Lung (tissue), 12 donors: ENCODE results near the gene CARD9. TPM values are rescaled to one million over a fixed set of nuclear protein-coding genes. Genes with fewer than 3 reads are reported as not detected.

Experiments used
- ATAC-seq: fragments of 200-7000 bp; cut with Tn5 transposase; one replicate; pipeline ENCODE4 v1.9.1; 2020; ENCODE audit warnings: moderate number of reproducible peaks; ENCODE audit not compliant: insufficient read depth, low FRiP score
- DNase-seq, 3 donors: peaks; one replicate each; pipeline ENCODE4 v3.0.0-alpha.2; 2013 to 2017
- H3K27ac ChIP-seq, 2 donors: one replicate each; pipeline ENCODE4 v1.5.1; 2013; ENCODE audit warnings: mild to moderate bottlenecking in 2 of 2, moderate library complexity in 2 of 2, control low read depth in 1 of 2, inconsistent platforms in 1 of 2, low read depth in 1 of 2, low read length in 1 of 2
- H3K27me3 ChIP-seq, 3 donors: one replicate each; pipeline ENCODE4 v1.5.1; 2013; ENCODE audit warnings: low read length in 2 of 3; ENCODE audit not compliant: control insufficient read depth in 3 of 3, insufficient read depth in 3 of 3
- H3K36me3 ChIP-seq, 4 donors: one replicate each; pipeline ENCODE4 v1.5.1; 2013; ENCODE audit warnings: low read length in 4 of 4, mild to moderate bottlenecking in 1 of 4, moderate library complexity in 1 of 4; ENCODE audit not compliant: control insufficient read depth in 4 of 4, insufficient read depth in 4 of 4
- H3K4me1 ChIP-seq, 5 donors: one replicate each; pipeline ENCODE4 v1.5.1; 2013; ENCODE audit warnings: low read length in 5 of 5, mild to moderate bottlenecking in 2 of 5, moderate library complexity in 1 of 5; ENCODE audit not compliant: control insufficient read depth in 5 of 5, insufficient read depth in 5 of 5
- H3K4me3 ChIP-seq: one replicate; pipeline ENCODE4 v1.5.1; 2013; ENCODE audit warnings: mild to moderate bottlenecking, control low read depth, moderate library complexity
- H3K9ac ChIP-seq, 2 donors: one replicate each; pipeline ENCODE4 v1.5.1; 2013; ENCODE audit warnings: low read length in 2 of 2, control low read depth in 1 of 2; ENCODE audit not compliant: insufficient read depth in 1 of 2
- H3K9me3 ChIP-seq, 4 donors: one replicate each; pipeline ENCODE4 v1.5.1; 2013; ENCODE audit warnings: low read length in 3 of 4, mild to moderate bottlenecking in 1 of 4, moderate library complexity in 1 of 4; ENCODE audit not compliant: control insufficient read depth in 4 of 4, insufficient read depth in 3 of 4
- WGBS, 2 donors: extraction: QIAGEN DNeasy Blood & Tissue Kit; methylation state at CpG; one replicate each; pipeline ENCODE4 v1.1.7; 2013; 5-methylcytosine and 5-hydroxymethylcytosine counted together
- polyA plus RNA-seq, 2 donors: library from polyadenylated mRNA; stranded (reverse); fragments of 200-250 nt; gene quantifications; one replicate each; pipeline ENCODE4 v1.2.1, GENCODE V29; 2013
- total RNA-seq, 2 donors: library from RNA; depleted of rRNA in 1 of 2; stranded (reverse); fragments of >200 nt in 1 of 2; gene quantifications; one replicate each; pipeline ENCODE4 v1.2.1, GENCODE V29; 2014 to 2021
- TF ChIP-seq, protein P1 (sequence below): IDR thresholded peaks from 2 replicates; pipeline ENCODE4 v1.5.1; 2012; ENCODE audit warnings: mild to moderate bottlenecking; ENCODE audit errors: control extremely low read depth, extremely low read depth
- donor health status: control.
- donor health status: control.
- donor health status: Bipolar disorder and iron deficiency.
- donor health status: healthy.
- donor health status: DM: yes; HTN: yes; CAD: no.

The CARD9 gene
- total and polyA plus RNA-seq, 4 donors: 3.8 to 16.0 (median 11.5) TPM

DNA sequence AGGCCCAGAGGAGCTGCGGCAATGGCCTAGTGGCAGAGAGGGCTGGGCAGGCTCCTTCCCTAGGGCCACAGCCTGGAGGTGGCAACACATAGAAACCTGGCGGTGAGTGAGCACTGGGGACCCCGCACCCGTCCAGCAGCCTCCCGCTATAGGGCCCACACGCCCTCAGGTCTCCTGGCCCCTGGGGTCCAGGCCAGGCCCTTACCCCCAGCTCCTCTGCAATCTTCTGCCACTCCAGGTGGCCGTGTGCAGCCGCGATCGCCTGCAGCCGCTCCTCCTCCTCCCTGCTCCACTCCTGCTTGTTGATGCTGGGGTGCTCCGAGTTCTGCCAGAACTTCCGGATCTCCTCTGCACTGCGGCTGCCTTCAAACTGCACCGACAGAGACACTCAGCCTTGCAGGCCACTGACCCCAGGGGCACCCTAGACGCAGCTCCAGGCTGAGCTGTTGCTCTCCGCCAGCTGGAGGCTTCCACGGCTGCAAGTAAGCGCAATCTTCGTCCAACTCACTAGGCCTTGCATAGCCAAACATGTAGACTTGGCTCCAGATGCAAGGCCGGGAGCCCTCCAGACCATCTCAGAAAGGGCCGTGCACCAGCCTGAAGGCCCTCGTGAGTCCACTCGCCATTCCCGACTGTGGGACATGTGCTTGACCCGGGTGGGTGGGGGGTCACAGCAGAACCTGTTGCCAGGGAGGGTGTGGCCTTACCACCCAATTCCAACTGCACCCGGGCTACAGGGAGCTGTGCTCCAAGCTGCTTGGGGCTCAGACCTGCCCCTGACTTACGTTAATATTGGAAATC is 18.5 kb upstream of the CARD9 start:
- H3K27me3 ChIP-seq: no peaks in the 10 kb centered on the region
- no peaks in the 10 kb centered on the region for H3K9me3 ChIP-seq
- peaks cover 5 to 76% (median 13%) of the 10 kb centered on the region in 4 donors for H3K36me3 ChIP-seq
- no peaks in the 10 kb centered on the region for H3K4me1 ChIP-seq
- H3K9ac ChIP-seq: no peak overlapping the region
- H3K27ac ChIP-seq: no peak overlapping the region
- ATAC-seq (no peak), DNase-seq (no peak)
- TF ChIP-seq, protein P1, sequence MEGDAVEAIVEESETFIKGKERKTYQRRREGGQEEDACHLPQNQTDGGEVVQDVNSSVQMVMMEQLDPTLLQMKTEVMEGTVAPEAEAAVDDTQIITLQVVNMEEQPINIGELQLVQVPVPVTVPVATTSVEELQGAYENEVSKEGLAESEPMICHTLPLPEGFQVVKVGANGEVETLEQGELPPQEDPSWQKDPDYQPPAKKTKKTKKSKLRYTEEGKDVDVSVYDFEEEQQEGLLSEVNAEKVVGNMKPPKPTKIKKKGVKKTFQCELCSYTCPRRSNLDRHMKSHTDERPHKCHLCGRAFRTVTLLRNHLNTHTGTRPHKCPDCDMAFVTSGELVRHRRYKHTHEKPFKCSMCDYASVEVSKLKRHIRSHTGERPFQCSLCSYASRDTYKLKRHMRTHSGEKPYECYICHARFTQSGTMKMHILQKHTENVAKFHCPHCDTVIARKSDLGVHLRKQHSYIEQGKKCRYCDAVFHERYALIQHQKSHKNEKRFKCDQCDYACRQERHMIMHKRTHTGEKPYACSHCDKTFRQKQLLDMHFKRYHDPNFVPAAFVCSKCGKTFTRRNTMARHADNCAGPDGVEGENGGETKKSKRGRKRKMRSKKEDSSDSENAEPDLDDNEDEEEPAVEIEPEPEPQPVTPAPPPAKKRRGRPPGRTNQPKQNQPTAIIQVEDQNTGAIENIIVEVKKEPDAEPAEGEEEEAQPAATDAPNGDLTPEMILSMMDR: no peak
- no peak overlapping the region for H3K4me3 ChIP-seq
- WGBS, 2 donors: 94 to 96% methylated on average over 28 of the region's 28 CpGs

DNA sequence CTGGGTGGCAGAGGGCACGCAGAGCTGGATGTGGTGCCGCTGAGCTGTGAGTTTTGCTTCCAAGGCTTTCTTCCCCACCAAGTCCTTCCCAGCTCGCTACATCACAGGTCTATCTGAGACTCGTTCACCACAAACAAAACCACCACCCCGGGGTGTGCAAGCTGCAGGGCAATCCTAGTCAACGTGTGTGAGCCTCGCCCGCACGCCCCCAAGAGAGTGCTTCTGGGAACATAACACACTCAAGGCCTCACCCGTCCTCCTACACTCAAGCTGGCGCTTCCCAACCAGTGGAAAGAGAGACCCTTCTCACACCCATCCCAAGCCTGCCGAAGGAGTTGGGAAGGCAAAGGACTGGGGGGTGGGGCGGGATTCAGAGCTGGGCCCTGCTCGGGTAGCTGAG is 15.9 kb upstream of the CARD9 start:
- no peaks in the 10 kb centered on the region for H3K27me3 ChIP-seq
- no peak overlapping the region for H3K4me3 ChIP-seq
- DNase-seq: no peak
- peaks cover 3 to 54% (median 16%) of the 10 kb centered on the region in 4 donors for H3K36me3 ChIP-seq
- ATAC-seq: no peak
- no peak overlapping the region for H3K9ac ChIP-seq
- TF ChIP-seq, protein P1: no peak
- H3K9me3 ChIP-seq: no peaks in the 10 kb centered on the region
- no peak overlapping the region for H3K27ac ChIP-seq
- H3K4me1 ChIP-seq: no peaks in the 10 kb centered on the region
- 84 to 91% methylated on average over 14 of the region's 14 CpGs for WGBS, 2 donors

DNA sequence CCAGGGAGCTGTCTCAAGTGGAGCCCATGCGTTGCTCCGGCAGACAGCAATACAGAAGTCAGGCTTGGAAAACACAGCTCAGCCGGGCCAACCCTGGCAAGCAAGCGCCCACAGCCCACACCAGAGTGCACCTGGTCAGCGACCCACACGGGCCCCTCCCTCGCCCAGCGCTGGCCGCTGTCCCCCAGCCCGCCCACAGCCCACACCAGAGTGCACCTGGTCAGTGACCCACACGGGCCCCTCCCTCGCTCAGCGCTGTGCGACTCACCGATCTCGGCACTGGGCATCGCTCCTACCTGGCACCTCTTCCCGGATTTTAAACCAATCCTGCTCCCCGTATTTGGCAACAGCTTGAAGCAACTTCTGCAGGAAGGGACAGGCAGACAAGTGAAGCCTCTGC is 13.7 kb upstream of the CARD9 start:
- no peak overlapping the region for H3K4me3 ChIP-seq
- H3K36me3 ChIP-seq: peaks cover 0 to 55% (median 16%) of the 10 kb centered on the region in 4 donors
- no peaks in the 10 kb centered on the region for H3K27me3 ChIP-seq
- TF ChIP-seq, protein P1: no peak
- 98 to 99% methylated on average over 19 of the region's 19 CpGs for WGBS, 2 donors
- no peak overlapping the region for H3K9ac ChIP-seq
- no peak for DNase-seq
- no peak overlapping the region for H3K27ac ChIP-seq
- no peaks in the 10 kb centered on the region for H3K9me3 ChIP-seq
- ATAC-seq: no peak
- H3K4me1 ChIP-seq: no peaks in the 10 kb centered on the region
